ENCODE measurements around the gene KCNIP4.
"Not testable (repeated sequence)": the region's sequence is repeated elsewhere in the genome, so short reads cannot be mapped to it uniquely, and the experiment has no call there.

The KCNIP4 gene

DNA sequence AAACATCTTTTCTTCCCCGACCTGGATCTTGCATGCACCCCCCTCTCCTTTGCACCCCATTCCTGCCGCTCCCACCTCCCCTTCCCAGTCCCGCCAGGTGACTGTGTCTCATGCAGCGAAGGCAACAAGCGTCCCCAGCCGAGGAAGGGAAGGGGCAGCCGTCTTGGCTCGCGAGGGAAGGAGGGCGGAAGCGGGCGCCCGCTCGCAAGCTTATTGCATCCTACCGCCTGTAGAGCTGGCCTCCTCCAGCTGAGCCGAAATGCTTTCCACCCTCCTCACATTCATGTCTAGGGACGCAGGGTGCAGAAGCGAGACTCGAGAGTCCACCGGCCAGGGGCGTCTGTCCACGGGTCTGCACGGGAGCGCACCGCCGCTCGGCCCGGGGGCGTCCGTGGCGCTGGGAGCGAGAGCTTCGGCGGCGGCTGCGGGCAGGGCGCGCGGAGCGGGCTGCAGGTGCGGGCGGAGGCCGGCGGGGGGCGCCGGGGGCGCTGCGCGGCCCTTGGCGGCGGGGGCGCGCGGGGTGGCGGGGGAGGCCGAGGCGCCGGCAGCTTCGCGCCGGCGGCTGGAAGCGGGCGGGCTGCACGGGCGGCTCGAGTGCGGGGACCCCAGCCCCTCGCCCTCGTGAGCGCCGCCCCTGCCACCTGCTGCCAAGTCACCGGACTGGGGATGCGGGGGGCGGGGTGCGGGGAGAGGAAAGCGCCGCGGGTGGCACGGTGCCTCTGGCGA is at the start of gene KCNIP4:
TSS of gene KCNIP4 (minus strand) at position 426 of the 726 bp plus-strand sequence.
- no peak for DNase-seq (ENCODE audit: low read depth, low spot score)
- ChIA-PET CTCF (interaction anchor here (0.7 to 1.0 kb wide), 3 partner anchors 8 to 158 kb away, joined by 3 to 4 read pairs (median 3); no protein-coding TSS in a partner anchor), POLR2A (no interaction called here)
- TF ChIP-seq, protein P1, sequence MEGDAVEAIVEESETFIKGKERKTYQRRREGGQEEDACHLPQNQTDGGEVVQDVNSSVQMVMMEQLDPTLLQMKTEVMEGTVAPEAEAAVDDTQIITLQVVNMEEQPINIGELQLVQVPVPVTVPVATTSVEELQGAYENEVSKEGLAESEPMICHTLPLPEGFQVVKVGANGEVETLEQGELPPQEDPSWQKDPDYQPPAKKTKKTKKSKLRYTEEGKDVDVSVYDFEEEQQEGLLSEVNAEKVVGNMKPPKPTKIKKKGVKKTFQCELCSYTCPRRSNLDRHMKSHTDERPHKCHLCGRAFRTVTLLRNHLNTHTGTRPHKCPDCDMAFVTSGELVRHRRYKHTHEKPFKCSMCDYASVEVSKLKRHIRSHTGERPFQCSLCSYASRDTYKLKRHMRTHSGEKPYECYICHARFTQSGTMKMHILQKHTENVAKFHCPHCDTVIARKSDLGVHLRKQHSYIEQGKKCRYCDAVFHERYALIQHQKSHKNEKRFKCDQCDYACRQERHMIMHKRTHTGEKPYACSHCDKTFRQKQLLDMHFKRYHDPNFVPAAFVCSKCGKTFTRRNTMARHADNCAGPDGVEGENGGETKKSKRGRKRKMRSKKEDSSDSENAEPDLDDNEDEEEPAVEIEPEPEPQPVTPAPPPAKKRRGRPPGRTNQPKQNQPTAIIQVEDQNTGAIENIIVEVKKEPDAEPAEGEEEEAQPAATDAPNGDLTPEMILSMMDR (IDR thresholded peaks at IDR 0.05; ENCODE audit: insufficient read depth, low read length, missing control alignments) = no peak
- peak within 1 kb of the TSS; percentile 30 for H3K4me3 ChIP-seq (ENCODE audit: low read depth, low read length)

- POLR2A ChIA-PET; CTCF ChIA-PET; H3K4me3 ChIP-seq (ENCODE audit: low read depth, low read length); DNase-seq (ENCODE audit: low read depth, low spot score): not testable (repeated sequence)
Measured at GRCh38 chr4:21996618-21997017, 48.0 kb upstream of the KCNIP4 start.

DNA sequence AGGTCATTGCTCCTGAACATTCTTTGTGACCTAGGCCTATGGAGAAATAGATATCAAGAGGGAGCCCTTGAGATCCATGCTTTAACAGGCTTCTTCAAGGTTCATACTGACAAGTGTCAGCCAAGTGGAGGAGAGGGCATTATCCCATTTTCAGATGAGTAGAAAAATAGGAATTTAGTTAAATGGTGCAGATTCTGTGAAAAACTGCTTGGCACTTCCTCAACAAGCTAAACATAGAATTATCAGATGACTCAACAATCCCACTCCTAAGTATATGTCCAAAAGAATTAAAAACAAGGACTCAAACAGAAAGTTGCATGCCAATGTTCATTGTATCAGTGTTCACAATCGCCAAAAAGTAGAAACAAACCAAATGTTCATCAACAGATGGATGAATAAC is 43.8 kb upstream of the KCNIP4 start:
- CTCF ChIA-PET = no interaction called here
- TF ChIP-seq, protein P1 (IDR thresholded peaks at IDR 0.05; ENCODE audit: insufficient read depth, low read length, missing control alignments) = no peak
- H3K4me3 ChIP-seq (ENCODE audit: low read depth, low read length) = no peak overlapping the region
- no peak for DNase-seq (ENCODE audit: low read depth, low spot score)
- POLR2A ChIA-PET = no interaction called here

- TF ChIP-seq, protein P1 (IDR thresholded peaks at IDR 0.05; ENCODE audit: insufficient read depth, low read length, missing control alignments) = no peak
- POLR2A ChIA-PET = no interaction called here
- DNase-seq (ENCODE audit: low read depth, low spot score) = no peak
- no peak overlapping the region for H3K4me3 ChIP-seq (ENCODE audit: low read depth, low read length)
- CTCF ChIA-PET = no interaction called here
Measured at GRCh38 chr4:21991562-21991961, 43.0 kb upstream of the KCNIP4 start.

- TF ChIP-seq, protein P1 (IDR thresholded peaks at IDR 0.05; ENCODE audit: insufficient read depth, low read length, missing control alignments) = no peak
- CTCF ChIA-PET = no interaction called here
- no peak for DNase-seq (ENCODE audit: low read depth, low spot score)
- H3K4me3 ChIP-seq (ENCODE audit: low read depth, low read length) = no peak overlapping the region
- POLR2A ChIA-PET = no interaction called here
Measured at GRCh38 chr4:21991050-21991449, 42.5 kb upstream of the KCNIP4 start.

DNA sequence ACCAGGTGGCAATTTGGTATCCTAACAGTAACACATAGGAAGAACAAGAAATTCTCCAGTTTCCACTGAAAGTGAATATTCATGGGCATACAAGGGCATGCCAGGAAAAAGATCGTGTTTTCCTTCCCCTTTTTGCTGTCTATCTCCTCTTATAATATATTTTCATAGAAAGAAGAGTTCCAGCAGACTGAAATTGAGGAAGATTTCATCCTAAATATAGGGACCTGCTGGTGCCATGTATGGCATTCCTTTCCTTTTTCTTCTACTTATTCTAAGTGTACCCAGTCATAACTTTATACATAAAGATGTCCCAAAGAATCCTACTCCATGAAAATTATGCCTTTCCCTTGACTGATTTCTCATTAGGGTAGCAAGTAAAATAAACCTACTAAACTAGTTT is 40.8 kb upstream of the KCNIP4 start:
- CTCF ChIA-PET = no interaction called here
- POLR2A ChIA-PET = no interaction called here
- TF ChIP-seq, protein P1 (IDR thresholded peaks at IDR 0.05; ENCODE audit: insufficient read depth, low read length, missing control alignments) = no peak
- H3K4me3 ChIP-seq (ENCODE audit: low read depth, low read length) = no peak overlapping the region
- no peak for DNase-seq (ENCODE audit: low read depth, low spot score)

GRCh38 chr4:21986307-21986706 is 37.7 kb upstream of the KCNIP4 start:
- TF ChIP-seq, protein P1 (IDR thresholded peaks at IDR 0.05; ENCODE audit: insufficient read depth, low read length, missing control alignments) = no peak
- H3K4me3 ChIP-seq (ENCODE audit: low read depth, low read length) = no peak overlapping the region
- ChIA-PET POLR2A (no interaction called here), CTCF (no interaction called here)
- DNase-seq (ENCODE audit: low read depth, low spot score) = no peak
